Activated B cell treated with CpG ODN at 0.5 μM for 24 hours (primary cell): Measurements from ENCODE around the gene ZC3H12C. TPM values are rescaled to one million over a fixed set of nuclear protein-coding genes. Genes with fewer than 3 reads are reported as not detected.

Source experiments
- ATAC-seq: fragments of 200-7000 bp; cut with Tn5 transposase; one replicate; pipeline ENCODE4 v1.10.0; 2021; ENCODE audit warnings: low read depth, mild to moderate bottlenecking, moderate library complexity
- CTCF ChIA-PET: fragments of 350-600 bp; sonication (Branson Sonifier 250); formaldehyde crosslinking; loops from one replicate; lab custom pipeline; 2021; ENCODE audit warnings: antibody characterized with exemption; lab: Charles Lee
- POLR2A ChIA-PET: fragments of 350-600 bp; sonication (Branson Sonifier 250); formaldehyde crosslinking; loops from one replicate; lab custom pipeline; 2021; ENCODE audit warnings: antibody characterized with exemption; lab: Charles Lee
- DNase-seq: peaks from one replicate; pipeline ENCODE4 v3.0.0; 2022
- H3K27ac Mint-ChIP-seq: one replicate; pipeline ENCODE4 v1.8.0; 2020; ENCODE audit warnings: mixed read lengths
- H3K27me3 Mint-ChIP-seq: one replicate; pipeline ENCODE4 v1.8.0; 2021; ENCODE audit warnings: mixed read lengths
- H3K36me3 Mint-ChIP-seq: one replicate; pipeline ENCODE4 v1.8.0; 2021; ENCODE audit warnings: low read depth, mixed read lengths
- H3K4me1 Mint-ChIP-seq: one replicate; pipeline ENCODE4 v1.8.0; 2021; ENCODE audit warnings: mixed read lengths
- H3K4me3 Mint-ChIP-seq: one replicate; pipeline ENCODE4 v1.8.0; 2020; ENCODE audit warnings: mild to moderate bottlenecking, mixed read lengths
- H3K9me3 Mint-ChIP-seq: one replicate; pipeline ENCODE4 v1.8.0; 2020; ENCODE audit warnings: mixed read lengths
- CTCF ChIP-seq: fragments of 200-600 bp; IDR thresholded peaks from one replicate; pipeline ENCODE4 v1.8.0; 2022; ENCODE audit warnings: antibody characterized with exemption, mild to moderate bottlenecking
- intact Hi-C: fragments of 100-400 bp; cut with micrococcal nuclease; formaldehyde crosslinking; loops from one replicate; pipeline ENCODE4 v1.15.1; 2024
- total RNA-seq: library from RNA; stranded (reverse); gene quantifications from 2 replicates; pipeline ENCODE4 v1.2.3, GENCODE V29; 2022

Gene ZC3H12C
- total RNA-seq, 1 donor from 2014 or later = 0.95 TPM

- TF ChIP-seq CTCF = no peak
- Mint-ChIP-seq H3K27me3 (peaks cover 19% of the 10 kb centered on the region), H3K27ac (no peak overlapping the region), H3K36me3 (no peaks in the 10 kb centered on the region), H3K9me3 (peaks cover 3% of the 10 kb centered on the region), H3K4me3 (no peak overlapping the region), H3K4me1 (no peaks in the 10 kb centered on the region)
- POLR2A ChIA-PET = no interaction called here
- ATAC-seq = no peak
- DNase-seq = no peak
- CTCF ChIA-PET = no interaction called here
- intact Hi-C loops = no loop called here
Measured at GRCh38 chr11:110082899-110083298, 10.3 kb upstream of the ZC3H12C start.

- intact Hi-C loops = no loop called here
- H3K4me3 Mint-ChIP-seq = no peak overlapping the region
- H3K4me1 Mint-ChIP-seq = no peaks in the 10 kb centered on the region
- H3K27me3 Mint-ChIP-seq = peaks cover 17% of the 10 kb centered on the region
- TF ChIP-seq CTCF = no peak
- no peaks in the 10 kb centered on the region for H3K9me3 Mint-ChIP-seq
- H3K36me3 Mint-ChIP-seq = no peaks in the 10 kb centered on the region
- POLR2A ChIA-PET = no interaction called here
- CTCF ChIA-PET = no interaction called here
- DNase-seq (no peak), ATAC-seq (no peak)
- no peak overlapping the region for H3K27ac Mint-ChIP-seq
Measured at GRCh38 chr11:110085255-110085838, 7.8 kb upstream of the ZC3H12C start.

GRCh38 chr11:110086892-110087309 lies 6.3 kb upstream of the ZC3H12C start:
- no peak for DNase-seq
- Mint-ChIP-seq H3K4me1 (no peaks in the 10 kb centered on the region), H3K36me3 (no peaks in the 10 kb centered on the region), H3K9me3 (no peaks in the 10 kb centered on the region), H3K27ac (no peak overlapping the region), H3K27me3 (peaks cover 22% of the 10 kb centered on the region), H3K4me3 (no peak overlapping the region)
- no peak for ATAC-seq
- POLR2A ChIA-PET = no interaction called here
- TF ChIP-seq CTCF = no peak
- CTCF ChIA-PET = no interaction called here
- intact Hi-C loops = no loop called here

- H3K9me3 Mint-ChIP-seq = no peaks in the 10 kb centered on the region
- no peak for TF ChIP-seq CTCF
- no peak for ATAC-seq
- H3K27me3 Mint-ChIP-seq = peaks cover 22% of the 10 kb centered on the region
- intact Hi-C loops = no loop called here
- peaks cover 5% of the 10 kb centered on the region for H3K4me1 Mint-ChIP-seq
- ChIA-PET POLR2A (no interaction called here), CTCF (no interaction called here)
- no peak for DNase-seq
- H3K4me3 Mint-ChIP-seq = no peak overlapping the region
- H3K36me3 Mint-ChIP-seq = no peaks in the 10 kb centered on the region
- H3K27ac Mint-ChIP-seq = no peak overlapping the region
Measured at GRCh38 chr11:110087812-110088534, 5.2 kb upstream of the ZC3H12C start.

- TF ChIP-seq CTCF = no peak
- intact Hi-C loops = no loop called here
- peaks cover 23% of the 10 kb centered on the region for H3K27me3 Mint-ChIP-seq
- H3K9me3 Mint-ChIP-seq = no peaks in the 10 kb centered on the region
- ChIA-PET CTCF (interaction anchor here (0.6 kb wide), 1 partner anchor 127 kb away, joined by 4 read pairs; no protein-coding TSS in a partner anchor), POLR2A (no interaction called here)
- no peak overlapping the region for H3K27ac Mint-ChIP-seq
- H3K4me1 Mint-ChIP-seq = peaks cover 6% of the 10 kb centered on the region
- DNase-seq (no peak), ATAC-seq (no peak)
- no peak overlapping the region for H3K4me3 Mint-ChIP-seq
- H3K36me3 Mint-ChIP-seq = no peaks in the 10 kb centered on the region
Measured at GRCh38 chr11:110088535-110089344, 4.5 kb upstream of the ZC3H12C start.
